Activated CD8-positive, alpha-beta memory T cell treated with anti-CD3 and anti-CD28 coated beads, Interleukin-2, amount 50 U/mL, for 1 hour (primary cell): ENCODE measurements around the gene EGR1.

Source experiments
- DNase-seq: peaks from one replicate; pipeline ENCODE4 v3.0.0-alpha.2; 2020; ENCODE audit errors: extremely low read depth

The EGR1 gene

DNA sequence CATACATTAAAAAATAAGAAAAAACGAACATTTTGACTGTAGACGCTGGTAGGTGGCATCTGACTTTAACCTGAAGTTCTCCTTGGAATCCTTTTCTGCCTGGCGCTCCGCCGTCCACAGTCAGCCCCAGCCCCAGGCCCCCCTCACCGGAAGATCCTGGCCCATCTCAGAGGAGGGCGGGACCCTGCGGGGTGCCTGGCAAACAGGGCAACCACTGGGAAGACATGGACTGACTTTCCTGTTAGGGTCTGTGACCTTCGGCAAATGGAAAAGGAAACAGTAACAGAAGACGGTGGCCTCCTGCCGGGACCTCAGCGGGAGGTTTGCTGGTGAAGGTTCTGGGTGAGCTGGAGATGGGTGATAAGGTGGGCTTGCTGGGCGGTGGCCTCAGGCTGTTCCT lies 11.7 kb upstream of the EGR1 start:
- DNase-seq, result no peak

DNA sequence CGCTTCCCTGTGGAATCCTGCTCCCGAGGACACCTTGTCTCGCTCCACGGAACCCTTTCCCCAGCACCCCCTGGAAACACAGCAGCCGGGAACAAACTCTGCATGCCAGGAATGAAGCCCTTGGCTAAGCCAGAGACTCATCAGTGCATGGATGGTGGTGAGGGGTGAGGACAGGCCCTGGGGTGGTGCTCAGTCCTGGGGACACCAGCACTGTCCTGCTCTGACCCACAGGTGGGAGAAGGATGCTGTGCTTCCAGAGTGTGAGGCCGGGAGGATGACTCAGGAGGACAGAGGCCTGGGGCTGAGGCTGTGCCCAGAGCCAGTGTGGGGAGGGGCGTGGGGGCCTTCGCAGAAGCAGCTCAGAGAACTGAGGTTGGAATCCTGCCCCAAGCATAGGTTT lies 11.2 kb upstream of the EGR1 start:
- no peak for DNase-seq

DNA sequence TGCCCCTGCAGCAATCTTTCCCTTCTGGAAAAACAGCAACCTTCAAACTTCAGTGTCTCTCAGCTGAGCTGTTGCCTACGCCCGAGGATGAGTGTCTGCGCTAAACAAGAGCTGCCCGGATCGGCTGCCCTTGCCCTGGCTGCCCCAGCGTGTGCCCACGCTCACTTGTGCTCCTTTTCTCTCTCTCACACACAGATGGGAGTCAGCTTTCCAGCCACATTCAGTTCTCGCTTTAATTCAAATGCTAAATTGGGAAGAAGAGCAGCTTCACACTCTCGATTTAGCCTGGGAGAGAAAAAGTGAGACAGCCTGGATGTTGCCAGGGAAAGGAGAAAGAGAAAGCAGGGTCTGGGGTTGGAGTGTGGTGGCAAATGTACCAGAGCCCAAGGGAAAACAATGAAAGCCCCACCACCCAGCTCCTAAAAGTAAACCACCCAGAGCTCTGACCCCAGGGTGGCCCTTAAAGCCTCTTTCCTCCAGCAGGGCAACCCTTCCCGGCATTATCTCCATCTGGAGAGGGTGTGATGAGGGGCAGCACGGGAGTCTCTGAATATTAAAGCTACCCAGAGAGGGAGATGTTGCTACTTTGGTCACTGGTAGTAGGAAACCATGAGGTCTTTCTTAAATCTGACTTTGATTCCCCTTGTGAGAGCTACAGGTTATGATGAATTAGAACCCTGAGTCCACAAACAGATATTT lies 9.9 kb upstream of the EGR1 start:
- DNase-seq, result no peak

DNA sequence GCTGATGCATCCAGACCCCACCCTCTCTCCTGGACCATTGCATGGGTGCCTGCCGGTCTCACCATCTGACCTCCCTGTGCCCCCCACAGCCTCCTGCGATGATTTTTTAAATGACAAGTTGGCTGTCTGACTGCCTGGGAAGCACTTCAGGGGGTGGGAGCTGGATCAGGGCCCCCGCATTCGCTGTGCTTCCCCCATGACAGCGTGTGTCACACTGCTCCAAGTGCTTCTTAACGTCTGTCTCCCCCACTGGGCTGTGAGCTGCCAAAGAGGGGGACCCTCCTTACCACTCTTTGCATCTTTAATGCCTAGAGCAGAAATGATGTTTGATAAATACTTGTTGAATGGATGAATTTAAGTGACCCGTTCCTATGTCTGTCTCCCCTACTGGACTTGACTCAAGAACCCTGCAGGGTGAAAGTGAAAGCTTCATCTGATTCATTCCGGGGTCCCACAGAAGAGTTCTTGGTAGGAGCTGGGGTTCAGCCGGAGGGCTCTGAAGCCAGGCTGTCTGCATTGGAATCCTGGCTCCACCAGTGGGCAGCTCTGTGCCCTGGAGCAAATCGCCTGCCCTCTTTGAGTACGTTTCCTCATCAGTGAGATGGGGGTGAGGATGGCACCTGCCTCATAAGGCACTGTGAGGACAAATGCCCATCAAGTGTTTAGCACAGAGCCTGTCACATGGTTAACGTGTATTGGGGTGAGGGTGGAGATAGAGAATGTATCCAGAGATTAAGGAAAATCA lies 7.6 kb upstream of the EGR1 start:
- DNase-seq, result no peak

DNA sequence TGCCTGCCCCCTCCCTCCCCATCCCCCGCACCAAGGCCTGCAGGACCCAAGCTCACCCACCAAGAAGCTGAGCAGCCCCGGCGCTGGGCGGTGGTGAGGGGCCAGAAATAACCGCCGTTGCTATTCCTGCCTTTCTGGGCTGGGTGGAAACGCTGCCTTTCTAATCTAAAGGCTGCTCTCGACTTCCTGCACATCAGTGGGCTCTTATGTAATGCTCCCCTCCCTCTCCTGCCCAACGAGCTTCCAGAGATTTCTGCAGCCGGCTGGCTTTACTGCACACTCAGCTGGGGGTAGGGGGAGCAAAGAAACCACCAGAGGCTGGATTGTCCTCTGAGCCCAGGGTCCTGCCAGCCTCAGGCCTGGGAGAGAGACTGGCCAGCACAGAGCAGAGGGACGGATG lies 6.9 kb upstream of the EGR1 start:
- no peak for DNase-seq

DNA sequence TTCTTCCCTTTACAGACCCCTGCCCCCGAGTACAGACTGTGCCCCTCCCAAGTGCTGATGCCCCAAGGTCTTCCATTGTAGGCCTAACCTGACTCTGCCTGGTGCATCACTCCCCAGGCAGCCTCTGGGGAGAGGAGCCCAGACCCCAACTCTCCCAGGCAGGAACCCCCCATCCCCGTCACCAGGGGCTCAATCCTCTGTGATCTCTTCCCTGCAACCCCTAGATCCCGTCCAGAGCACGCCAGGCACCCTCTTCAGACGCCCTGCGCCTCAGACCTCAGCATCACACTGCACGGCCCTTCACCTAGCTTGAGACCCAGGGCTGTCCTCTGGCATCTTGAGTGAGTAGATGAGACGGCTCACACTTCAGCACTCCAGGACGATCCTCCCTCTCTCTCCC lies 6.4 kb upstream of the EGR1 start:
- no peak for DNase-seq

DNA sequence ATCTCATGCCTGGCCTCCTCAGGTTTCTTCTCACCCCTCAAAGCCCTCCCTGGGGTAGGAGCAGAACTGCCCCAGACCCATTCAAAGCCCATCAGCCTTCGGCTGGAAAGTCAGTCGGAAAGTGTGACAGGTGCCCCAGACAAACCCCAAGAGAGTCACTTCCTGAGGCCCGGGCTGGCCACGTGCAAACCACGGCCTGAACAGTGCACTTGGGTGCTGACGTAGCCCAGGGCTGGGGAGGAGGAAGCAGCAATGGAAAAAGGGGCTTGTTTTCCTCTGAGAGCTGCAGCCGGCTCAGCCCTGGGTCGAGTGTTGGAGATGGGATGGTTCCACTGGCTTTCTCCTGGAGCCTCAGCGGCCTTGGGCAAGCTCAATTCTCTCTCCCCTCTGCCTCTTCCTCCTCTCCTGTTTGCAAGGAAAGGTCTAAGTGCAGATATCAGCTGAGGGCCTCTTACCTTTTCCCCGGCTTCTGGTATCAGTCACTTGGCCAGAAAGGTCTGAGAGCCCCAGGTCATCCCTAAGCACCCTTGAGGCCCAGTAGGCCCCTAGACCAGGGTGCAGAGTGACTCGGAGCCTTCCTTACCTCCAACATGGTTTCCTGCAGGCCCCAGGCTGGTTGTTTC lies 5.9 kb upstream of the EGR1 start:
- peak; percentile 82 for DNase-seq

DNA sequence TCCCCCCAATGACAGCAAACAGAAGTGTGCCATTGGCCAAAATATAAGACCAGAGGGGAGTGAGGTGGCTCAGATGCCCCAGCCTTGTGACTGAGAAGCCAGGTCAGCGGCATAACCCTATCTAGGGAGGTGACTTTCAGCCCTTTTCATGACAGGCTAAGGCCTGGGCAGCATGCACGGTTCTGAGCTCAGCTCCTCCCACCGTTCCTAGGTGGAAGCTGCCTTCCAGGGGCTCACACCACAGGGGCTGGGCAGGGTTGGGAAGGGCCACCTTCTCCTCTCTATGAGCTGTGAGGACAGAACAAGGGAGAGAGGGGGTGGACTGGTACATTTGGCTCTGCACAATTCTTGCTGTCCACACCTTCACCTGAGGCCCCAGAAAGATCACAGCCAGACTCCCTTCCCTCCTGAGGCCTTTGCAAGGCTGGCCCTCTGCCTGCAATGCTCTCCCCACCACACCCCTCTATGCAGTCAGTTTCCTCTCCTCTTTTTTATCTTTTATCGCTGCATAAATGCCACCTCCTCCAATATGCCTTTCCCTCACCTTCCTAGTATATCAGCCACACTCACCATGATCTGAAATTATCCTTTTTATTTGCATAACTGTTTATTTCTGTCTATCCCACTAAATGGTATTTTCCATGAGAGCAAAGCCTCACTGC lies 5.1 kb upstream of the EGR1 start:
- no peak for DNase-seq

DNA sequence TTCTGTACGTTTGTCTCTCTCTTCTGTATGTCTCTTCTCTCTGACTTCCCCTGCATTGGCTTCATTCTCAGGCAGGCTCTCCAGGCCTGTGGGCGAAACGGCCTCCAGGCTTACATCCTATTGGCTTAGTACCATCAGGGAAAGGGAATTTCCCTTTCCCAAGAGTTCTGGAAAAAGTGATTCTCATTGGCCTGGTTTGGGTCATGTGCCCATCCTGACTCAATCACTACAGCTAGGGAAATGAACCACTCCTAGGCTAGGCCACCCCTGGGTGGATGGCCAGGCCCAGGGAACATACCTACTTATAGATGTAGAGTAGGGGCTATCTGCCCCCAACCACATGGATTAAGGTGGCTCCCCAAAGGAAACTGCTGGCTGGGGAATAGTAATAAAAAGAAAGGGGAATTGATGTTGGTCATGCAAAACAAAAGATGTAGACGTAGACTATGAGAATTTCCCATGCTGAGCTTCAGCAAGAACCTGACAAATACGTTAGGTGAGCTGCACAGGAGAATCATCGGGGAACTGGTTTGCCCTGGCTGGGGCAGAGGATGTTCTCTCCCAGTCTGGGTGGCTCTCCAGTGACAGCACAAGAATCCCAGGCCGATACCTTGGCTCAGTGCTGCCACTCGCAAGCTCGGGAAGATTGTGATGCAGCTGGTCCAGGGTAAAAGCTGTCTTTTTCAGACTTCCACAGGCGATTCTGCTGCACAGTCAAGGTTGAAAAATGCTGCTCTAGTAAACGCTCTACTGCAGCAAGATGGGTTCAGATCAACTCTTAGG lies 3.7 kb upstream of the EGR1 start:
- no peak for DNase-seq

DNA sequence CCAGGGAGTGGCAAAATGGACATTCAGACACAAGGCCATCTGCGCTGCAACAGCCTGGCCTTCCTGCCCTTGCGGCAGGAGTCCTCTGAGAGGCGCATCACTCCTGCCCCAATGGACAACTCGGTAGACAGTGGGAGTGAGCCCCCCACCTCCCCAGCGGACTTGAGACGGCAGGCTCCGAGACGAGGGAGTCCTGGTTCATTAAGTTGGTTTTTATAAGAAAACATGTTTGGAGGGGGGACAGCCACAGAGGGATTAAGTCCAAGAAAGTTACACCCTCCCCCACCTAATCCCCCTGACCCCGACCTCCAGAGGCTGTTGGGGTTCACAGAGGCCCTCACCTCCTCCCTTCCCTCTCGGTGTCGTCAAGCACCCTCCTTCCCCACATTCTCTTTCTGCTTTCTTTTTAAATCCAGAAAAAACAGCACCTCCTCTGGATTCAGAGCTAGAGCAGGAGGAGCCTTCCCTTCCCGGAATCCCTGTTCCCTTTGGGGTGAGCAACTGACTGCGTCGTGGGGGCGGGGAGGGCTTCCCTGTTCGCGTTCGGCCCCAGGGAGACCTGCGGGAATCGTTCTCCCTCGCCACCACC lies 1.8 kb upstream of the EGR1 start:
- DNase-seq, result no peak

DNA sequence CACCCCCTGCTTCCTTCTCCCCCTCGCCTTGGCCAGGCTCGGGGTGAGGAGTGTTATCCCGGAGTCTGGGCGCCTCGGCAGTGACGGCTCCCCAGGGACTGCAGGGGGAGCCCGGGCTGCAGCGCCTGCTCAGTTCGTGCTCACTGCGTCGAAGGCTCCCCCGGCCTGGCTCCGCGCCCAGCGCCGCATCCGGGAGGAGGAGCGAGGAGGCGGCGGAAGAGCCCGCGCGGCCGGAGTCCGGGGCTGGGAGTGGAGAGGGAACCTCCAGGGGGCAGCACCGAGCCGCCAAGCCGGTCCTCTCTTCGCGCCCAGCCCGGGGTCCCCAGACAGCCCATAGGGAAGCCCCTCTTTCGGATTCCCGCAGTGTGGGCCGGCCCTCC lies 1.3 kb upstream of the EGR1 start:
- DNase-seq, result peak; percentile 72

DNA sequence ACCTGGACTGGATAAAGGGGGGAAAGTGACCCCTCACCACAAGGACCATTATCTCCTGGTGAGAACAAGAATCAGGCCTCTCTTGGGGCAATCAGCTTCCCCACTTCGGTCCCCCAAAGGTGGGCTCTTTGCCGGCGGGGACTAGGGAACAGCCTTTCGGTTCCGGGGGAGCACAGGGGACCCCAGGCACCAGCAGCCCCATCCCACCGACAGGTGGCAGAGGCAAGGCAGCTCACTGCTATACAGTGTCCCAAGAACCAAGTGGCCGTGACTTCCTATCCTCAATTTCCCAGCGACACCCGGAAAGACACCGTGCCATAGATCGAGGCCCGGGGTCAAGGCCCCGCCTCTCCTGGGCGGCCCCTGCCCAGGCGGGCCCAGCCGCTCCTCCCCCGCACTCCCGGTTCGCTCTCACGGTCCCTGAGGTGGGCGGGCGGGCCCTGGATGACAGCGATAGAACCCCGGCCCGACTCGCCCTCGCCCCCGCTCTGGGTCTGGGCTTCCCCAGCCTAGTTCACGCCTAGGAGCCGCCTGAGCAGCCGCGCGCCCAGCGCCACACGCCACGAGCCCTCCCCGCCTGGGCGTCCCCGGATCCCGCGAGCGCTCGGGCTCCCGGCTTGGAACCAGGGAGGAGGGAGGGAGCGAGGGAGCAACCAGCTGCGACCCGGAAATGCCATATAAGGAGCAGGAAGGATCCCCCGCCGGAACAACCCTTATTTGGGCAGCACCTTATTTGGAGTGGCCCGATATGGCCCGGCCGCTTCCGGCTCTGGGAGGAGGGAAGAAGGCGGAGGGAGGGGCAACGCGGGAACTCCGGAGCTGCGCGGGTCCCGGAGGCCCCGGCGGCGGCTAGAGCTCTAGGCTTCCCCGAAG lies 655 bp upstream of the EGR1 start:
- DNase-seq, result peak; percentile 94

DNA sequence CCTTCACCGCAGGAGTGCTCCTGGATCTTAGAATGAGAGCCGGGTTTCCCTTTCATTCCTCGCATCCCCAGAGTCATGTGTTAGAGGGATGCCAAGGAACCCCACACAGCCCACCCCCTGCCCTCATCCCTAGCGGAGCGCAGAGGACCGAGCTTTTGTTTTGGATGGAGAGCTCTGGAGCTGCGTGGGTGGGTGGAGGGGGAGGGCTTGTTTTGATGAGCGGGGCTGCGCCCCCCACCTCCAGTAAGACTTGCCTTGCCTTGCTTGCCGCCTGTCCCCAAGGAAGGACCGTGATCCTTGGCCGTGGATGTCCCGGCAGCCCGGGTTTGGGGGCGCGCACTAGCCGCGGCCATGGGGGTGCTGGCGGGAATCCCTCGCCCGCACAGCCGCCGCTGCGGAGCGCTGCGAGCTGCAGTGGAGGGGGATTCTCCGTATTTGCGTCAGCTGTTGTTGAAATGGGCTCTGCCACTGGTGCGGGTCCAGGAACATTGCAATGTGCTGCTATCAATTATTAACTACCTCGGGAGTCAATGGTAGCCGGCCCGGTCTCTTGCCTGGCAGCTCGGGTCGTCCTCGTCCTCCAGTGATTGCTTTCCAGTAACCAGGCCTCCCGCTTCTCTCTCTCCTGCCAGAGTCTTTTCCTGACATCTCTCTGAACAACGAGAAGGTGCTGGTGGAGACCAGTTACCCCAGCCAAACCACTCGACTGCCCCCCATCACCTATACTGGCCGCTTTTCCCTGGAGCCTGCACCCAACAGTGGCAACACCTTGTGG lies 1.0 kb downstream of the EGR1 start:
- DNase-seq, result no peak

DNA sequence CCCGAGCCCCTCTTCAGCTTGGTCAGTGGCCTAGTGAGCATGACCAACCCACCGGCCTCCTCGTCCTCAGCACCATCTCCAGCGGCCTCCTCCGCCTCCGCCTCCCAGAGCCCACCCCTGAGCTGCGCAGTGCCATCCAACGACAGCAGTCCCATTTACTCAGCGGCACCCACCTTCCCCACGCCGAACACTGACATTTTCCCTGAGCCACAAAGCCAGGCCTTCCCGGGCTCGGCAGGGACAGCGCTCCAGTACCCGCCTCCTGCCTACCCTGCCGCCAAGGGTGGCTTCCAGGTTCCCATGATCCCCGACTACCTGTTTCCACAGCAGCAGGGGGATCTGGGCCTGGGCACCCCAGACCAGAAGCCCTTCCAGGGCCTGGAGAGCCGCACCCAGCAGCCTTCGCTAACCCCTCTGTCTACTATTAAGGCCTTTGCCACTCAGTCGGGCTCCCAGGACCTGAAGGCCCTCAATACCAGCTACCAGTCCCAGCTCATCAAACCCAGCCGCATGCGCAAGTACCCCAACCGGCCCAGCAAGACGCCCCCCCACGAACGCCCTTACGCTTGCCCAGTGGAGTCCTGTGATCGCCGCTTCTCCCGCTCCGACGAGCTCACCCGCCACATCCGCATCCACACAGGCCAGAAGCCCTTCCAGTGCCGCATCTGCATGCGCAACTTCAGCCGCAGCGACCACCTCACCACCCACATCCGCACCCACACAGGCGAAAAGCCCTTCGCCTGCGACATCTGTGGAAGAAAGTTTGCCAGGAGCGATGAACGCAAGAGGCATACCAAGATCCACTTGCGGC lies 1.8 kb downstream of the EGR1 start:
- DNase-seq, result no peak

DNA sequence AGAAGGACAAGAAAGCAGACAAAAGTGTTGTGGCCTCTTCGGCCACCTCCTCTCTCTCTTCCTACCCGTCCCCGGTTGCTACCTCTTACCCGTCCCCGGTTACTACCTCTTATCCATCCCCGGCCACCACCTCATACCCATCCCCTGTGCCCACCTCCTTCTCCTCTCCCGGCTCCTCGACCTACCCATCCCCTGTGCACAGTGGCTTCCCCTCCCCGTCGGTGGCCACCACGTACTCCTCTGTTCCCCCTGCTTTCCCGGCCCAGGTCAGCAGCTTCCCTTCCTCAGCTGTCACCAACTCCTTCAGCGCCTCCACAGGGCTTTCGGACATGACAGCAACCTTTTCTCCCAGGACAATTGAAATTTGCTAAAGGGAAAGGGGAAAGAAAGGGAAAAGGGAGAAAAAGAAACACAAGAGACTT lies 2.4 kb downstream of the EGR1 start:
- no peak for DNase-seq

DNA sequence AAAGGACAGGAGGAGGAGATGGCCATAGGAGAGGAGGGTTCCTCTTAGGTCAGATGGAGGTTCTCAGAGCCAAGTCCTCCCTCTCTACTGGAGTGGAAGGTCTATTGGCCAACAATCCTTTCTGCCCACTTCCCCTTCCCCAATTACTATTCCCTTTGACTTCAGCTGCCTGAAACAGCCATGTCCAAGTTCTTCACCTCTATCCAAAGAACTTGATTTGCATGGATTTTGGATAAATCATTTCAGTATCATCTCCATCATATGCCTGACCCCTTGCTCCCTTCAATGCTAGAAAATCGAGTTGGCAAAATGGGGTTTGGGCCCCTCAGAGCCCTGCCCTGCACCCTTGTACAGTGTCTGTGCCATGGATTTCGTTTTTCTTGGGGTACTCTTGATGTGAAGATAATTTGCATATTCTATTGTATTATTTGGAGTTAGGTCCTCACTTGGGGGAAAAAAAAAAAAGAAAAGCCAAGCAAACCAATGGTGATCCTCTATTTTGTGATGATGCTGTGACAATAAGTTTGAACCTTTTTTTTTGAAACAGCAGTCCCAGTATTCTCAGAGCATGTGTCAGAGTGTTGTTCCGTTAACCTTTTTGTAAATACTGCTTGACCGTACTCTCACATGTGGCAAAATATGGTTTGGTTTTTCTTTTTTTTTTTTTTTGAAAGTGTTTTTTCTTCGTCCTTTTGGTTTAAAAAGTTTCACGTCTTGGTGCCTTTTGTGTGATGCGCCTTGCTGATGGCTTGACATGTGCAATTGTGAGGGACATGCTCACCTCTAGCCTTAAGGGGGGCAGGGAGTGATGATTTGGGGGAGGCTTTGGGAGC lies 3.1 kb downstream of the EGR1 start:
- DNase-seq, result no peak

DNA sequence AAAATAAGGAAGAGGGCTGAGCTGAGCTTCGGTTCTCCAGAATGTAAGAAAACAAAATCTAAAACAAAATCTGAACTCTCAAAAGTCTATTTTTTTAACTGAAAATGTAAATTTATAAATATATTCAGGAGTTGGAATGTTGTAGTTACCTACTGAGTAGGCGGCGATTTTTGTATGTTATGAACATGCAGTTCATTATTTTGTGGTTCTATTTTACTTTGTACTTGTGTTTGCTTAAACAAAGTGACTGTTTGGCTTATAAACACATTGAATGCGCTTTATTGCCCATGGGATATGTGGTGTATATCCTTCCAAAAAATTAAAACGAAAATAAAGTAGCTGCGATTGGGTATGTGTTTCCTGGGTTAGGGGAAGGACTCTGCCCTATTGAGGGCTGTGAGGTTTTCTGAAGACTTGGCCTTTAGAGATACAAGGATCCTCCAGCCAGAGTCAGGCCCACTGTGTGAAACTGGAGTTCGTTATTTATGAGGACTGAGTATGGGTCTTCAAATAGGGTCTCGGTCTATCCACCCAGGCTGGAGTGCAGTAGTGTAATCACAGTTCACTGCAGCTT lies 3.8 kb downstream of the EGR1 start:
- DNase-seq, result no peak
